HG03520 (cell line): Measurements from ENCODE around the gene INF2.

Experiments used
- ATAC-seq: cut with Tn5 transposase; IDR thresholded peaks from one replicate; pipeline ENCODE4 v1.9.1; 2021; ENCODE audit warnings: mild to moderate bottlenecking, moderate library complexity; ENCODE audit not compliant: unreplicated experiment

Gene INF2

GRCh38 chr14:104768437-104769323 is 79.3 kb downstream of the INF2 start:
- ATAC-seq: peak; percentile 68

- no peak for ATAC-seq
Observed at GRCh38 chr14:104769324-104770071, 80.1 kb downstream of the INF2 start.

GRCh38 chr14:104770072-104770579 is 80.7 kb downstream of the INF2 start:
- ATAC-seq: no peak

GRCh38 chr14:104770851-104771272 is 81.4 kb downstream of the INF2 start:
- ATAC-seq: no peak

- no peak for ATAC-seq
Observed at GRCh38 chr14:104771374-104771773, 82.0 kb downstream of the INF2 start.
